HG02798 (cell line): ENCODE measurements around the gene TSHZ1.

Experiments
- ATAC-seq: cut with Tn5 transposase; IDR thresholded peaks from one replicate; pipeline ENCODE4 v1.9.1; 2021; ENCODE audit warnings: mild to moderate bottlenecking; ENCODE audit not compliant: unreplicated experiment, poor library complexity

TSHZ1 gene

DNA sequence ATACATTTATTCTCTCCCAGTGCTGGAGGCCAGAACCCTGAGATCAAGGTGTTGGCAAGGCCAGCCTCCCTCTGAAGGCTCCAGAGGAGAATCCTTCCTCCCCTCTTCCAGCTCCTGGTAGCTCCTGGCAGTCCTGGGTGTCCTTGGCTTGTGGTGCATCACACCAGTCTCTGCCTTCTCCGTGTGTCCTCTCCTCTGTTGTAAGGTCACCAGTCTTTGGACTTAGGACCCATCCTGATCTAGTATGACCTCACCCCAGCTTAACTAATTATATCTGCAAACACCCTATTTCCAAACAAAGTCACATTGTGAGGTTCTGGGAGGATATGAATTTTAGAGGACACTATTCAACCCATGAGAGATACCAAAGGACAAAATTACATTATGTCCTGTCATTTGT, 31.1 kb downstream of the TSHZ1 start:
- ATAC-seq: no peak

DNA sequence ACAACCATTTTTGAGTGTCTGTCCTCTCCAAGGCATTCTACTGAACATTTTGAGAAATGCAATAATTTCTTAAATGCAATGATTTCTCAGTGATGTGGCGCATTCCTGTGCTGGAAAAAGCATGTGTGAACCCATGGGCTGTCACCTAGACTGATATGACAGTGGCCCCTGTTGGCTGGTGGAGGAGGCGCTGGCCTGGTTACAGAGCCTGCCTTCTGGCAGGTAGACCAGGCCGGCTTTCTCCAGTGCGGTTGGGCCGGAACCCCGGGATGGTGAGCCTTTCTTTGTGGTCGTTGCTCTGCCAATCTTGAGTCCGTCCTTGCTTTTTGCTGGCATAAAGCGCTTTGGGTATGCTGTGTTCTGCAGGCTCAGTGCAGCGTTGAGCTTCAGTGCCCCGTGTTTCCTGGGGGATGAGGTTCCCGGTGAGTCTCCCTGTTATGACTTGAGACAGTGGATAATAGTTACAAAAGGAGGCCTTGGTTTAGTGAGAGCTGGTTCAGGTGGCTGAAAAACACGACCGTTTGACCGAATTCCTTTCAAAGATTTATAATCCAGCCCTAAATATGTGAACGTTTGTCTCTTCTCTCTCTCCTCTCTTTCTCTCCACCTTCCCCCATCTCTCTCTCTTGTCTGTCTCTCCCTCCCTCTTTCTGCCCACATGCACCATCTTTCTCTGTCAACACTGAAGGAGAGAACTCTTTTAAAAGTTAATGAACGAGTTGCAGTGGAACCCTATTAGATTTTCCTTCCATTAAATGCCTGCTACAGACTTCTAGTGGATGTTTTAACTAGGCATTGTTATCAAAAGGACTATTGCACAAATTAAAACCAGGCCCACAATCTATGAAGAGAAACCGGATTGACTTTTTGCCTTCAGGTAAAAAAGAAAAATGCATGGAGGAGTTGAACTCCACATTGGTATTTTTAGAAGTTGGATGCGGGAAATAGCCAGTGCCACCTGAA, 34.0 kb downstream of the TSHZ1 start:
- ATAC-seq: no peak

- no peak for ATAC-seq
These were observed 36.4 kb downstream of the TSHZ1 start for GRCh38 chr18:75246721-75247610.

- peak; percentile 61 for ATAC-seq
These were observed 37.2 kb downstream of the TSHZ1 start for GRCh38 chr18:75247611-75248421.

- ATAC-seq: no peak
These were observed 38.0 kb downstream of the TSHZ1 start for GRCh38 chr18:75248426-75249174.

DNA sequence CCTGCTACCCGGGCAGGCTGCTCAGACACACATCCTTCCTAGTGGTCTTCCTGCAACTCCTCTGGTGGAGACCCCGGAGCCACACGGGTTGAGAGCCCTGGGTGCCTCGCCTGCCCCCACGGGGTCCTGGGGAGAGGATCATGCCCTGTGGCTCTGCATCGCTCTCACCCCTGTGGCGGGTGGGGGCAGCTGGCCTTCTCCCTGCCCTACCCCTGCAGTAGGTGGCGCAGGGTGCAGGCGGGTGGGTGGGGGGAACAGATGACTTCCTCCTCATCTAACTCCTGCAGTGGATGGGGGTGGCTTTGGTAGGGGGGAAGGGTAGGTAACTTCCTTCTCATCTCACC, 38.5 kb downstream of the TSHZ1 start:
- ATAC-seq: no peak

DNA sequence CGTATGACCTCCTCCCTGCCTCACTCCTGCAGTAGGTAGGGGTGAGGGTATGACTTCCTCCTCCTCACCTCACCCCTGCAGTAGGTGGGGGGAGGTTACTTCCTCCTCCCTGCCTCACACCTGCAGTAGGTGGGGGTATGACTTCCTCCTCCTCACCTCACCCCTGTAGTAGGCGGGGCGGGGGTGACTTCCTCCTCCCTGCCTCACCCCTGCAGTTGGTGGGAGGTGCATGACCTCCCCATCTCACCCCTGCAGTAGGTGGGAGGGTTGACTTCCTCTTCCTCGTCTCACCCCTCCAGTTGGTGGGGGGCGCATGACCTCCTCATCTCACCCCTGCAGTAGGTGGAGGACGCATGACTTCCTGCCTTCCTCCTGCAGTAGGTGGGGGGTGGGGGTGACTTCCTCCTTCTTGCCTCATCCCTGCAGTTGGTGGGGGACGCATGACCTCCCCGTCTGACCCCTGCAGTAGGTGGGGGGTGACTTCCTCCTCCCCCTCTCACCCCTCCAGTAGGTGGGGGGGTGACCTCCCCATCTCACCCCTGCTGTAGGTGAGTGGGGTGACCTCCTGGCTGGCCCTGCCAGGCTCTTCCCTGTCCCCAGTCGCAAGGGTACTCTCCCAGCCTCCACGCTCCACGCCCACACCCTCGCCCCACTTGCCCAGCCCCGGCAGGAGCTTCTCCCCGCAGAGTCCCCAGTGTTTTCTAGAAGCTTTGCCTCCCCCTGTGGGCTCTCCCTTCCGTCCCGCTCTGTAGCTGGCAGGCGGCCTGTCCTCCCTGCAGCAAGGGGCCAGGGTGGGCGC, 39.3 kb downstream of the TSHZ1 start:
- no peak for ATAC-seq

DNA sequence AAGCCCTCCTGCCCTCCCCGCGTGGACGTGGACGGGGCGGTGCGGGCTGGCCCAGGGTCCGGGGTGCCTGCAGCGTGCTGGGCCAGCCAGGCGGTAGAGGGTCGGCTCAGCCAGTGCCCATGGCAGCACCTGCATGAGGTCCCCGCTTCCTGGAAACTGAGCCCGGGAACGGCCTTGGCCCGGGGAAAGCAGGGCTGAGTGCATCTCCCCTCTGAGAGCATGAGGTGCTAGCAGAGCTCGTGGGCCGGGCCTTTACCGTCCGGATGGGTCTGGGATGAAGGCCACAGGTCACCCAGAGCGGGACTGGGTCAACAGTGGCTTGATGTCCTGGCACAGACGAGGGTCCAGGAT, 39.8 kb downstream of the TSHZ1 start:
- ATAC-seq: no peak

GRCh38 chr18:75251466-75251865, 40.9 kb downstream of the TSHZ1 start:
- no peak for ATAC-seq

GRCh38 chr18:75252136-75252535, 41.5 kb downstream of the TSHZ1 start:
- no peak for ATAC-seq

DNA sequence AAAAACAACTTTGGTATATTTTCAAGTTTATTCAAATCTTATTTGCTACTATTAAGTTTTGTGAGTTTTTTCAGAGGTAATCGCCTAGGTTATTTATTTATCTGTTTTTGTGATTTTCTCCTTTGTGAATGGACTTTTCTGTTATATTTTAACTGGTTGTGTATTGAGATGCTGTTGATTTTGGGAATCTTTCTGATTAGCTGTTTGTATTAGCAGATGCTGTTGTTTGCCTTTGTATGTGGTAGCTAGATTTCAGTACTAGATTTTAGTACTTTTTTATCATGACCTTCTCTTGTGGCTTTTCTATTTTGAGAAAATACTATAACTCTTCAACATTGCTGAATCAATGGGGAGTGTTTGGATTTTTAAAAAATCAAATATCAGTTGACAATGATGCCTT, 42.4 kb downstream of the TSHZ1 start:
- no peak for ATAC-seq

GRCh38 chr18:75253784-75254183, 43.2 kb downstream of the TSHZ1 start:
- ATAC-seq: no peak

DNA sequence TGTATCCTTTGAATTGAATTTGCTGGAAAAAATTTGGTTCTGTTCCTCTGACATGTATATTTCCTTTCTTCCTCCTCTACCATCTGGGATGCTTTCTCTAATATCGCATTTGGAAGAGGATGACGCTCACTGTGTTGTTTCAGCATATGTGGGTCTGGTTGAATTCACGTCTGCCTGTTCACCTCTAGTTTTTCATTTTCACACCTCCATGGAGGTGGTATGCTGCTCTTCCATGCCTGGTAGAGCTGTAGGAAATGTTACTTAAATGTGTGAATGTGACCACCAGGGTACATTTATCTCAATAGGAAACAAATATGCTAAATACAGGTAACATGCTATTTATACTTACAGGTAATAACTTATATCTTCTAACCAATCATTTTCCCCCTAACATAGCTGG, 44.5 kb downstream of the TSHZ1 start:
- ATAC-seq: no peak

- no peak for ATAC-seq
These were observed 45.8 kb downstream of the TSHZ1 start for GRCh38 chr18:75256376-75256775.

GRCh38 chr18:75257605-75258004, 47.0 kb downstream of the TSHZ1 start:
- no peak for ATAC-seq

DNA sequence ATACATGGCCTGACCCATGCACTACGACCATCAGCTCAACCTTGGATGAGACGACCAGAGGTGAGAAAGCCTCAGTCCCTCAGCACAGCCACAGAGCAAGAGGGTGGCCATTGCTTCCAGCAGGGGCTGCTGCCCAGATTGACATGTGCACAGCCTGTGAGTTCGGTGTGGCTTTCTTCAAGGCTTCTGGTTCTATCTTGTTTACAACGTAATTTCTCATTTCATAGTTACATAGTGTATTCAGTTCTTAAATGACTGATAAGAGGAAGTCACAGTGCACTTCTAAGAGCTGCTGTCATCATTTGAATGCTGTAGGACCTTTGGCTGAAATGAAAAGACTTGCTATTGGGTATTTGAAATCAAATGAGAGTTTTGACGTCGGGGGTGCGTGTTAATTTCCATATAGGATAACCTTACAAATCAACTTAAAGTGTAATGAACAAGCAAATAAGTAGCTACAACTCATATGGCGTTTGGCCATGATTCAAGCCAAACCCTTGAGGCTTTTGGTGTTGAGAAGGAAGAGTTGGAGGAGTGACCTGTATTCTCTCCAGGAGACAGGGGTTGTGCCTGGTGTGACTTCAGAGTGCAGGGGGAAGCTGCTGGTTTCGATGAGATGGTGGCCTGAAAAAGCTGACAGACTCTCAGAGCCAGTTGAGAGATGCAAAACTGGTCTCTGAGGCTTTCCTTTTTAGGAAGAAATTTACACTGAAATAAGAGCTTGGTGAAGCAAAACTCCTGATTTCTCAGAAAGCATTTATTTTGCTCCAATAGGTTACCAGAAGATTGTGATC, 51.0 kb downstream of the TSHZ1 start:
- peak; percentile 87 for ATAC-seq

DNA sequence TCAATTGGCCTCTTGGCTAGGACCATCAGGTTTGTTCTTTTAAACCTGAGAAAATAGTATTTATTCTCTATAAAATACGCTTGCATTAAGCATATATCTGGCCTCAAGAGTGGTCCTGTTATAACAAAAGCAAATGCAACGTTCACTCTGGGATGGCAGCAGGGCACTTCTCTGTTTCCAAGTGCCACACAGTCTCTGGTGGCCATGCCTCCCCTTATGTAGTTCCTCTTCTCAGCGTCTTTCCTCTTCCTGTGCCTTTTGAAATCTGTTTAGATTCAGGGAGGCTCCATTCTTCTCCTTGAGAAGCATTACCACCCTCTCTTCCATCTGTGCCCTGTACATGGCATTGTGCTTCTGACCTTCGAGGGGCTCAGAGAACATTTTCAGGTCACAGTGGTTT, 51.9 kb downstream of the TSHZ1 start:
- no peak for ATAC-seq

GRCh38 chr18:75264195-75264594, 53.6 kb downstream of the TSHZ1 start:
- ATAC-seq: no peak
